IgD-negative memory B cell (primary cell): ENCODE results near the gene PRKAG2. TPM values are rescaled to one million over a fixed set of nuclear protein-coding genes. Genes with fewer than 3 reads are reported as not detected.

Experiments
- H3K27ac Mint-ChIP-seq, 3 donors: one replicate each; pipeline ENCODE4 v1.8.0; 2020 to 2022; ENCODE audit warnings: mild to moderate bottlenecking in 3 of 3, mixed read lengths in 3 of 3, moderate library complexity in 1 of 3
- H3K27me3 Mint-ChIP-seq: one replicate; pipeline ENCODE4 v1.8.0; 2021; ENCODE audit warnings: mixed read lengths
- H3K36me3 Mint-ChIP-seq: one replicate; pipeline ENCODE4 v1.8.0; 2020; ENCODE audit warnings: mild to moderate bottlenecking, mixed read lengths
- H3K4me1 Mint-ChIP-seq, 3 donors: one replicate each; pipeline ENCODE4 v1.8.0; 2020 to 2022; ENCODE audit warnings: mixed read lengths in 3 of 3, mild to moderate bottlenecking in 1 of 3
- H3K4me3 Mint-ChIP-seq, 4 donors: one replicate each; pipeline ENCODE4 v1.8.0; 2020 to 2022; ENCODE audit warnings: mild to moderate bottlenecking in 4 of 4, mixed read lengths in 4 of 4, moderate library complexity in 3 of 4
- H3K9me3 Mint-ChIP-seq, 3 donors: one replicate each; pipeline ENCODE4 v1.8.0; 2020 to 2021; ENCODE audit warnings: mixed read lengths in 3 of 3, mild to moderate bottlenecking in 1 of 3
- polyA plus RNA-seq: library from polyadenylated mRNA; unstranded; fragments of 300-500 nt; fragmentation: Illumina TruSeq; gene quantifications from one replicate; pipeline ENCODE4 v1.2.3, GENCODE V29; 2021

Gene PRKAG2
- polyA plus RNA-seq, 1 donor from 2014 or later, result 21.3 TPM

GRCh38 chr7:151859111-151859947 is 17.6 kb downstream of the PRKAG2 start:
- Mint-ChIP-seq H3K27ac (no peak overlapping the region), H3K4me1 (peaks cover 11 to 32% (median 15%) of the 10 kb centered on the region in 3 donors), H3K36me3 (no peaks in the 10 kb centered on the region), H3K27me3 (no peaks in the 10 kb centered on the region), H3K4me3 (no peak overlapping the region), H3K9me3 (no peaks in the 10 kb centered on the region)

GRCh38 chr7:151858456-151858855 is 18.5 kb downstream of the PRKAG2 start:
- H3K27ac Mint-ChIP-seq, result peak overlapping the region in 1 of 3 donors; percentile 32
- no peaks in the 10 kb centered on the region for H3K27me3 Mint-ChIP-seq
- H3K4me3 Mint-ChIP-seq, result peak overlapping the region in 1 of 4 donors; percentile 50
- H3K4me1 Mint-ChIP-seq, result peaks cover 9 to 27% (median 9%) of the 10 kb centered on the region in 3 donors
- no peaks in the 10 kb centered on the region for H3K9me3 Mint-ChIP-seq
- no peaks in the 10 kb centered on the region for H3K36me3 Mint-ChIP-seq

GRCh38 chr7:151857866-151858450 is 19.0 kb downstream of the PRKAG2 start:
- Mint-ChIP-seq H3K4me1 (peaks cover 7 to 26% (median 9%) of the 10 kb centered on the region in 3 donors), H3K36me3 (no peaks in the 10 kb centered on the region), H3K9me3 (no peaks in the 10 kb centered on the region), H3K27me3 (no peaks in the 10 kb centered on the region), H3K27ac (no peak overlapping the region), H3K4me3 (peak overlapping the region in 1 of 4 donors; percentile 50)

- Mint-ChIP-seq H3K9me3 (no peaks in the 10 kb centered on the region), H3K4me1 (peaks cover 8 to 24% (median 11%) of the 10 kb centered on the region in 3 donors), H3K36me3 (no peaks in the 10 kb centered on the region), H3K27me3 (no peaks in the 10 kb centered on the region), H3K4me3 (no peak overlapping the region), H3K27ac (no peak overlapping the region)
These were observed 19.5 kb downstream of the PRKAG2 start for GRCh38 chr7:151857412-151857811.

- H3K9me3 Mint-ChIP-seq, result no peaks in the 10 kb centered on the region
- H3K4me3 Mint-ChIP-seq, result no peak overlapping the region
- H3K27ac Mint-ChIP-seq, result peak overlapping the region in 1 of 3 donors; percentile 91
- H3K4me1 Mint-ChIP-seq, result peaks cover 11 to 23% (median 14%) of the 10 kb centered on the region in 3 donors
- no peaks in the 10 kb centered on the region for H3K27me3 Mint-ChIP-seq
- H3K36me3 Mint-ChIP-seq, result no peaks in the 10 kb centered on the region
These were observed 20.4 kb downstream of the PRKAG2 start for GRCh38 chr7:151856516-151856915.

GRCh38 chr7:151856098-151856497 is 20.8 kb downstream of the PRKAG2 start:
- Mint-ChIP-seq H3K4me1 (peaks cover 14 to 26% (median 18%) of the 10 kb centered on the region in 3 donors), H3K4me3 (peak overlapping the region in 1 of 4 donors; percentile 43), H3K9me3 (no peaks in the 10 kb centered on the region), H3K27ac (no peak overlapping the region), H3K36me3 (no peaks in the 10 kb centered on the region), H3K27me3 (no peaks in the 10 kb centered on the region)

- H3K9me3 Mint-ChIP-seq, result no peaks in the 10 kb centered on the region
- peak overlapping the region in 1 of 4 donors; percentile 54 for H3K4me3 Mint-ChIP-seq
- no peak overlapping the region for H3K27ac Mint-ChIP-seq
- H3K4me1 Mint-ChIP-seq, result peaks cover 22 to 32% (median 24%) of the 10 kb centered on the region in 3 donors
- H3K27me3 Mint-ChIP-seq, result no peaks in the 10 kb centered on the region
- no peaks in the 10 kb centered on the region for H3K36me3 Mint-ChIP-seq
These were observed 22.2 kb downstream of the PRKAG2 start for GRCh38 chr7:151854720-151855071.

GRCh38 chr7:151853896-151854719 is 22.8 kb downstream of the PRKAG2 start:
- H3K36me3 Mint-ChIP-seq, result no peaks in the 10 kb centered on the region
- H3K4me3 Mint-ChIP-seq, result peak overlapping the region in 1 of 4 donors; percentile 69
- peaks cover 23 to 35% (median 24%) of the 10 kb centered on the region in 3 donors for H3K4me1 Mint-ChIP-seq
- peak overlapping the region; percentile 4 to 87 (median 84) for H3K27ac Mint-ChIP-seq
- H3K9me3 Mint-ChIP-seq, result no peaks in the 10 kb centered on the region
- H3K27me3 Mint-ChIP-seq, result no peaks in the 10 kb centered on the region

- H3K27me3 Mint-ChIP-seq, result no peaks in the 10 kb centered on the region
- no peaks in the 10 kb centered on the region for H3K36me3 Mint-ChIP-seq
- peak overlapping the region; percentile 49 to 93 (median 87) for H3K27ac Mint-ChIP-seq
- H3K4me3 Mint-ChIP-seq, result no peak overlapping the region
- no peaks in the 10 kb centered on the region for H3K9me3 Mint-ChIP-seq
- H3K4me1 Mint-ChIP-seq, result peaks cover 23 to 31% (median 24%) of the 10 kb centered on the region in 3 donors
These were observed 24.2 kb downstream of the PRKAG2 start for GRCh38 chr7:151852486-151853396.

- H3K4me1 Mint-ChIP-seq, result peaks cover 23 to 28% (median 24%) of the 10 kb centered on the region in 3 donors
- peak overlapping the region; percentile 75 to 95 (median 88) for H3K4me3 Mint-ChIP-seq
- H3K36me3 Mint-ChIP-seq, result no peaks in the 10 kb centered on the region
- no peaks in the 10 kb centered on the region for H3K9me3 Mint-ChIP-seq
- H3K27ac Mint-ChIP-seq, result peak overlapping the region; percentile 87 to 95 (median 93)
- no peaks in the 10 kb centered on the region for H3K27me3 Mint-ChIP-seq
These were observed 25.1 kb downstream of the PRKAG2 start for GRCh38 chr7:151851782-151852181.

- H3K4me3 Mint-ChIP-seq, result peak overlapping the region; percentile 75 to 95 (median 88)
- H3K4me1 Mint-ChIP-seq, result peaks cover 23 to 26% (median 24%) of the 10 kb centered on the region in 3 donors
- H3K36me3 Mint-ChIP-seq, result no peaks in the 10 kb centered on the region
- H3K27me3 Mint-ChIP-seq, result no peaks in the 10 kb centered on the region
- peak overlapping the region; percentile 87 to 95 (median 93) for H3K27ac Mint-ChIP-seq
- H3K9me3 Mint-ChIP-seq, result no peaks in the 10 kb centered on the region
These were observed 25.7 kb downstream of the PRKAG2 start for GRCh38 chr7:151851145-151851751.

- Mint-ChIP-seq H3K27me3 (no peaks in the 10 kb centered on the region), H3K36me3 (no peaks in the 10 kb centered on the region), H3K4me1 (peaks cover 23 to 26% (median 24%) of the 10 kb centered on the region in 3 donors), H3K27ac (peak overlapping the region; percentile 87 to 95 (median 93)), H3K4me3 (peak overlapping the region; percentile 75 to 95 (median 88)), H3K9me3 (no peaks in the 10 kb centered on the region)
These were observed 26.3 kb downstream of the PRKAG2 start for GRCh38 chr7:151850491-151851124.

GRCh38 chr7:151849879-151850260 is 27.0 kb downstream of the PRKAG2 start:
- no peaks in the 10 kb centered on the region for H3K27me3 Mint-ChIP-seq
- peak overlapping the region in 1 of 3 donors; percentile 46 for H3K27ac Mint-ChIP-seq
- peak overlapping the region in 2 of 4 donors; percentile 26 to 74 for H3K4me3 Mint-ChIP-seq
- no peaks in the 10 kb centered on the region for H3K36me3 Mint-ChIP-seq
- peaks cover 23 to 26% (median 24%) of the 10 kb centered on the region in 3 donors for H3K4me1 Mint-ChIP-seq
- no peaks in the 10 kb centered on the region for H3K9me3 Mint-ChIP-seq
